Stimulated activated CD8-positive, alpha-beta memory T cell treated with anti-CD3 and anti-CD28 coated beads, Interleukin-12 subunit alpha, Interleukin-12 subunit beta, amount 100 ng/mL, for 4 hours (primary cell): ENCODE data around the gene NRP1.

ENCODE experiments used
- DNase-seq: peaks from one replicate; pipeline ENCODE4 v3.0.0-alpha.2; 2020; ENCODE audit warnings: low read depth

The NRP1 gene

DNA sequence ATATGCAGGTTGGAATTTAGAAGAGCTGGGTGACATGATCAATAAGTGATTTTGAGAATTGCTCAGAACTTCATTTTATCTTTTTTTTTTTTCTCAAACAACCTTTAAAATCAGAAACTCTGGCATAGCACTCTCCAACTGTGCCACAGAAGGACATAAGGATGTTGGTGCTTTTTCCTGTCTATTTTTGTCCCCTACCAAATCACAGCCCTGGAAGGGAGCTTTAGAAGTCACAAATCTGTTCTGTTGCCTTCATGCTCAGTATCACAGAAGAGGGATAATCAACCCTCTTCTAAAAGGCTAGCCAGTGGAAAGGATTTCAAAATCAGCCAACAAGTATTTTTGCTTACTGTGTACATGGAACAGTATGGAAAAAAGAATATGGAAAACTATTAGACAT, 14.8 kb upstream of the NRP1 start:
- no peak for DNase-seq

GRCh38 chr10:33347211-33347610, 12.7 kb upstream of the NRP1 start:
- no peak for DNase-seq

DNA sequence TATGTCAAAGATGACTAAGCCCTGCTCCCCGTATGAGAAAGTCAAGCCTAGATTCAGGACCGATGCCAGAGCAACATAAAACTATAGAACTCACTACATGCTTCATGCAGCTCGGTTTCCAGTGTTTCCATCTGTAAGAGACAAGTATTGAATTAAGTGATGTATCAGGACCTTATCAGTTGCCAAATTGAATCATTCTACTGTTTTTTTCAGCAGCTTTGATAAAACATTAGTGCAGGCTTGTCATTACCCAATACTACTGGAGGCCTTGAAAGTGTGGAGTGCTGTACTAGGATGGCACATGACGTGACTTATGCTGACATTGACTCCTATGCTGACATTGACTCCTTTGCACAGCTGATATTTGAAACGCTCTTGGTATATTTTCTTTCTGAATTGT, 10.8 kb upstream of the NRP1 start:
- DNase-seq, result no peak

DNA sequence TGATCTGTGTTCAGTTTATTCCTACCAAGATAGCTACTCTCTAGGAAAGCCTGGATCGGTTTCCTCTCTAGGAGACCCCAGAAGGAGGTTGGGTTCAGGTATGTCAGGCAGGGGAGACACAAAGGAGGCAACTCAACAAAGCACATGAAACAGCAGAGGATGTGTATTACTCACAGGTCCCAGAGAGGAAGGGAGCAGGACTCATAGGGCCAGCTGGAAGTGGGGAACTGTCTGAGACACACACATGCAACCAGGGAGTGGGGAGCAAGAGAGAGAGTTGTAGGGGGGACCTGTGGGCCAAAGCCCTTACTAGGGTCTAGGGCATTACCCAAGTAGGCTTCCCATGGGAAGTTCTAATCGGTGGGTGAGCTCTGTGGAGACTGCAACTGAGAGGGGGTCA, 10.2 kb upstream of the NRP1 start:
- no peak for DNase-seq

- DNase-seq, result no peak
These were observed 7.2 kb upstream of the NRP1 start for GRCh38 chr10:33341637-33342036.

- no peak for DNase-seq
These were observed 3.0 kb upstream of the NRP1 start for GRCh38 chr10:33337326-33337957.

DNA sequence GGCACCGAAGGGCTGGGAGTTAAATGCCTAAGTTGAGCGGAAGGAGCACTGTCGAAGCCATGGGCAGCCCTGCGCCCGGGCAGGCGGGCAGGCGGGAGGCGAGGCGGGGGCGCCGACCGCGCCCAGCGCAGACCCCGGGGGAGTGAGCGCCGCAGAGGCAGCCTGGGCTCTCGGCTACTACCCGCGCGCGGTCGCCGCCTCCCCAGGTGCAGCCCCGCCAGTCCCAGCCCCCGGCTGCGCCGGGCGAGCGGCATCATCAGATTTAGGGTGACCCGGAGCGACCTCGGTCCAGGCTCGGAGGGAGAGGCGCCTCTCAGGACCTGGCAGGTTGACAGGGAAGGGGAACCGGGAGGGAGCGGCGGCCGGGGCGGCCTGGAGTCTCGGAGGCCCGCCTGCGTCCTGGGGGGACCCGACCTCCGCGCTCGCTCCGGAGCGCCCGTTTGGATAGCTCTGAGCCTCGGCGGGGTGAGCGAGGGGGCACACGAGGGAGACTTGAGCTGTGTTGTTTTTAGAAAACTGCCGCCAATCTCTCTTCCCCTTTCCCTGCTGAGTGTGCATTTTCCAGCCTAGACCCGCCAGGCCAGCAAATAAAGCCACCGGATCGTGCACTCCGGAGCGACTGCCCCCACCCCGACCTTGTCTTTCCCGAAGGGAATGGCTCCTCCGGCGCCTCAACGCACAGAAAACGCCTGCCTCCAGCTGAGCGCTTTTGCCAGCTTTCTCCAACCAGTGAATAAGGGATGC, 2.3 kb upstream of the NRP1 start:
- no peak for DNase-seq

DNA sequence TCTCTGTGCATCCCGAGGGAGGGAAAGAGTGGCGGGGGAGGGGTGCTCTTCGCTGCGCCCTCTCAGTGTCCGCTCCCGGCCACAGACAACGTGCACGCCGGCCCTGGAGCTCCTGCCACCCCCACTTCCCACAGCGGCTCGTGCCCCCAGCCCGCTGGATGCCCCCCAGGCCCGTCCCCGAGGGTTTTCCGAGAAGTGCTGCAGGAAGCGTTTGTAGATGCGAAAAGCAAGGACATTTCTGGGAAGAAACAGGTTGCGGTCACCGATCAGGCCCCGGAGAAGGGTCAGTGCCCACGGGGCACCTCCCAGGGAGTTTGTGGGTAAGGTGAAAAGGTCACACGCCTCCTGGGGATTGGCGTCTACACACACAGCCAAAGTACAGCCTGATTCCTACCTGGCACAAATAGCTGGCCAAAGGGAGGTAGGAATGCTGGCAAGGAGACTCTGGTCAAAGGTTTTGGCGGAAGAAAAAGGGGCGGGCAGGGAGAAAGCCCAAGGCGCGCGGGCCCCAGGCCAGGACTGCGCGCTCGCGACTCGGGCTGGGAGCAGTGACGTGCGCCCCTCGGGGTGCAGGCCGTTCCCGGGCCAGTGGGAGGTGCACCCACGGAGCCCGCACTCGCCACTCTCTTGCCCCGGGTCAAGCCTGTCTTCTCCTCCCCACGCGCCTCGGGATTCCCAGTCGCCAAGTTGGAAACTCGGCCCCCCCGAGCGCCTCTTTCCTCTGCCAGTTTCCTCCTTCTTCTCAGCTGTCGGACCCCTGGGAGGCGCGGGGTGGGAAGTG, 1.5 kb upstream of the NRP1 start:
- no peak for DNase-seq

DNA sequence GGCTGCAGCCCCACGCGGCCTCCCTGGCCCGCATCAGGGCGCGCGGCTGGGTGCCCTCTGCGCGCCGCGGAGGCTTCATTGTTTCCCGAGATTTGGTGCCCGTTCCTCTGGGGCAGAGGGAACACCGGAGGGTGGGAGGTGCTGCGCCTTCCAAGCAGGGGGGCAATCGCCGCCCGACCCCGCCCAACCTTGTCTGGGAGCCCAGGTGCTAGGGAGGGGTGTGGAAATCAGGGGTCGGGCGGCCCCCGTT, 1.0 kb upstream of the NRP1 start:
- DNase-seq, result no peak

GRCh38 chr10:33334805-33335550, 511 bp upstream of the NRP1 start:
- no peak for DNase-seq

- DNase-seq, result no peak
These were observed 986 bp downstream of the NRP1 start for GRCh38 chr10:33333260-33334101.

- DNase-seq, result no peak
These were observed 2.0 kb downstream of the NRP1 start for GRCh38 chr10:33332183-33333065.

DNA sequence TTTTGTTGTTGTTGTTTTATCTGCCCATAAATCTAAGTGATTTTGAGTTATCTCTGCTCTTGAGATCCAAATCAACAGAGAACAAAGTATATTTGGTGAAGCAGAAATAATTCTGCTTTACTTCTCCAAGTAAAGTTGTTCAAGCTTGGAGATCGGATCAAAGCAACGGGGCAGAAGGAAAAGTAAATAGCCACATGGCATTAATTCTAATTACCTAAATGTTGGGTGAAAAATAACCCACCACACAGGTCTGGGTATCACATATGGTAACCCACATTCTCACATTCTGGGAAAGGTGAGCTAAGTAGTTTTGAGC, 3.1 kb downstream of the NRP1 start:
- DNase-seq, result no peak

DNA sequence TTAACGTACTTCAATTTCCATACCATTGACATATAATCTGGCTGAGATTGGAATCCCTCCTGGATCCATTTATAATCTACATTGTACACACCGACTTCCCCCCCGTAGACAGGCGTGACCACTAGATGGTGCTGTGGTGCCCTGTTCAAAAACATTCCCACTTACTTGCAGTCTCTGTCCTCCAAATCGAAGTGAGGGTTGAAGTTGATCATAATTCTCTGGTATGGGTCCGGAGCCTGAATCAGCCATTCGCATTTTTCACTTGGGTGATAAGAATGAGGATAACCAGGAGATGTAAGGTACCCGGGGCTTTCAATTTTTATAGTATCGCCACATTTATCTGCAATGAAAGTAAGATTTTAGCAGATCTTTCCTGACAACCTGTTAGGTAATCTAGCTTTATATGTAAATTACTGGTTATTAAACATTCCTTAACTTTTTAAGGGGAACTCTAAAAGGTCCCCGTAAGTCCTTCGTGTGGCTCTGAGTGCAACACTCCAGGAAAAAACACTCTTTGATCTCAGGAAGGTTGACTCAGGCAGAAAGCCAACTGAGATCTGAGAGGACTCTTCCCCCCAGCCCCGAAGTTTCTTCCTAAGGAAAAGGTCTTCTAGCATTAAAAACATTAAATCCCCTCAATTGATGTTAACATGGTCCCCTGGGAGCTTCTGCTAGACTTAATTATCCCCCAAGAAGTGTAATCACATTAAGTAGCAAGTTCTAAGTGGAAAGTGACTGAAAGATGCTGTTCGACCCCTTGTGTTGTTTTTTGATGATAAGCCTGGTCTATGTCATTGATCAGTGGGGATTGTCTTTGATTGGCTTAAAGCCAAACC, 3.7 kb downstream of the NRP1 start:
- DNase-seq, result peak; percentile 43

GRCh38 chr10:33329178-33329577, 5.3 kb downstream of the NRP1 start:
- no peak for DNase-seq

GRCh38 chr10:33328253-33328652, 6.2 kb downstream of the NRP1 start:
- no peak for DNase-seq

- DNase-seq, result no peak
These were observed 6.7 kb downstream of the NRP1 start for GRCh38 chr10:33327751-33328150.

DNA sequence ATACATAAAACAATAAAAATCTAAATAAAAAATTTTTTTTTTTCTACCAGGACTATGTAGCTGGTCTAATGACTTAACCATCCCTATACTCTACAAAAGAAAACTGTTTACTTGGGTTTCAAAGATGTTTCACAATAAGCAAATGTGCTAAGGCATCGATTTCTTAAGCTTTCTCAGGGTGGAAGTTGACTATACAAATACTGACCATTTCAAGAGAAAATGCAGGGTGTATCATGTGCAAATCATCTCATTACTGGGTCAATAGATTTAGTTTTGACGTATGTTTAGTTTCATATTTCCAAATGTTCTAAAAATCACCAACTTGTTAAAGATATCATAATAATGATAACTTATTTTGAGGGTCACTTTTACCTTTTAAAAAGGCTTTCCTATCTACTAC, 7.5 kb downstream of the NRP1 start:
- DNase-seq, result no peak

- DNase-seq, result no peak
These were observed 8.5 kb downstream of the NRP1 start for GRCh38 chr10:33325929-33326328.

DNA sequence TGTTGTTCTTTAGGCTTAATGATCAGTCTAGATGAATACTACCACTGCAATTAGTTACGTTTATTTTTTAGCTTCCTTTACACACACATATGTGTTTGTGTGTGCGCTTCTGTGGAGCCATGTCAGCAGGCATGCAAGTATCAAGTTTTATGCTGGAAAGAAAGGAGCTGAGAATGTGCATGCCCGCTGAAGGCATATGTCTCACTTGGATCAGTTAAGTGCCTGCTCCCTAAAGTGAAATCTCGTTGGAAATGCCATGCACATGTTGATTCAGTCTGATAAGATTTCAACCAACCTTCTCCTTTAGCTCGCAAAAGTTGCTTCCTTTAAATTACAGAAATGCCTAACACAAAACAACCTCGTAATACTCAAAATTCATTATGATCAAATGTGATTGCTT, 10.7 kb downstream of the NRP1 start:
- DNase-seq, result no peak
